DND-41 (cell line): ENCODE results near the gene ZNF106.

ENCODE experiments used
- ATAC-seq: fragments of 200-7000 bp; cut with Tn5 transposase; 3 replicates; pipeline ENCODE4 v1.9.1; 2021; ENCODE audit warnings: low read depth; ENCODE audit not compliant: insufficient read depth
- DNase-seq: peaks from one replicate; pipeline ENCODE4 v3.0.0-alpha.2; 2020
- H2AFZ ChIP-seq: 2 replicates; pipeline ENCODE4 v1.6.0; 2012; ENCODE audit warnings: low read depth, low read length
- H3K27ac ChIP-seq: 2 replicates; pipeline ENCODE4 v1.5.1; 2012; ENCODE audit warnings: low read length, inconsistent platforms
- H3K27me3 ChIP-seq: fragments of 200-600 bp; sonication (generic); 2 replicates; pipeline ENCODE4 v1.6.0; 2012; ENCODE audit warnings: low read length, mild to moderate bottlenecking, inconsistent platforms; ENCODE audit not compliant: insufficient read depth, poor library complexity
- H3K36me3 ChIP-seq: 2 replicates; pipeline ENCODE4 v1.5.1; 2012; ENCODE audit warnings: low read length, inconsistent platforms; ENCODE audit not compliant: insufficient read depth
- H3K4me1 ChIP-seq: 2 replicates; pipeline ENCODE4 v1.5.1; 2012; ENCODE audit warnings: mild to moderate bottlenecking, low read length; ENCODE audit not compliant: insufficient read depth
- H3K4me2 ChIP-seq: 2 replicates; pipeline ENCODE4 v1.6.0; 2012; ENCODE audit warnings: mild to moderate bottlenecking, moderate library complexity, low read length, inconsistent platforms; ENCODE audit not compliant: insufficient read depth
- H3K4me3 ChIP-seq, 2 experiments: fragments of 200-600 bp in 1 of 2; shearing (Covaris generic) in 1 of 2; 2 replicates each; pipeline ENCODE4 v1.5.1; 2012 to 2016; ENCODE audit warnings: inconsistent platforms in 2 of 2, low read length in 2 of 2, mild to moderate bottlenecking in 2 of 2, low read depth in 1 of 2, moderate library complexity in 1 of 2
- H3K79me2 ChIP-seq: 2 replicates; pipeline ENCODE4 v1.6.0; 2012; ENCODE audit warnings: low read length, inconsistent platforms; ENCODE audit not compliant: insufficient read depth
- H3K9ac ChIP-seq: 2 replicates; pipeline ENCODE4 v1.6.0; 2012; ENCODE audit warnings: low read depth, mild to moderate bottlenecking, inconsistent platforms, low read length, moderate library complexity
- H3K9me3 ChIP-seq: 2 replicates; pipeline ENCODE4 v1.5.1; 2012; ENCODE audit warnings: low read length, moderate library complexity, mild to moderate bottlenecking, inconsistent platforms; ENCODE audit not compliant: insufficient read depth, severe bottlenecking
- H4K20me1 ChIP-seq: 2 replicates; pipeline ENCODE4 v1.6.0; 2012; ENCODE audit warnings: low read length; ENCODE audit not compliant: insufficient read depth
- CTCF ChIP-seq: IDR thresholded peaks from 2 replicates; pipeline ENCODE4 v1.5.1; 2012; ENCODE audit warnings: borderline replicate concordance, low read length, moderate library complexity, mild to moderate bottlenecking; ENCODE audit not compliant: poor library complexity, severe bottlenecking; ENCODE audit errors: extremely low read depth
- EZH2 ChIP-seq: IDR thresholded peaks from 3 replicates; pipeline ENCODE4 v1.6.1; 2012; ENCODE audit warnings: borderline replicate concordance, low read depth, mild to moderate bottlenecking, moderate library complexity, low read length, inconsistent platforms; ENCODE audit not compliant: severe bottlenecking

Gene ZNF106

GRCh38 chr15:42403389-42403788 lies 87.6 kb downstream of the ZNF106 start:
- Histone ChIP-seq H3K4me1 (no peaks in the 10 kb centered on the region), H3K27me3 (no peaks in the 10 kb centered on the region), H3K36me3 (no peaks in the 10 kb centered on the region), H2AFZ (no peak overlapping the region), H4K20me1 (no peaks in the 10 kb centered on the region), H3K27ac (no peak overlapping the region), H3K9me3 (no peaks in the 10 kb centered on the region), H3K4me3 (no peak overlapping the region), H3K9ac (no peak overlapping the region), H3K79me2 (no peaks in the 10 kb centered on the region), H3K4me2 (no peak overlapping the region)
- ATAC-seq (0 out of 3 replicates have a peak, but pooled peaks have one; percentile 29), DNase-seq (no peak)
- TF ChIP-seq CTCF (no peak), EZH2 (no peak)

GRCh38 chr15:42402455-42403205 lies 88.3 kb downstream of the ZNF106 start:
- Histone ChIP-seq H4K20me1 (no peaks in the 10 kb centered on the region), H3K36me3 (no peaks in the 10 kb centered on the region), H3K9ac (no peak overlapping the region), H3K4me3 (no peak overlapping the region), H3K4me2 (no peak overlapping the region), H3K9me3 (no peaks in the 10 kb centered on the region), H2AFZ (no peak overlapping the region), H3K27me3 (no peaks in the 10 kb centered on the region), H3K27ac (no peak overlapping the region), H3K4me1 (no peaks in the 10 kb centered on the region), H3K79me2 (no peaks in the 10 kb centered on the region)
- ATAC-seq (no peak), DNase-seq (no peak)
- TF ChIP-seq CTCF (no peak), EZH2 (no peak)

GRCh38 chr15:42401544-42402454 lies 89.1 kb downstream of the ZNF106 start:
- no peak overlapping the region for H2AFZ ChIP-seq
- no peak for TF ChIP-seq EZH2
- TF ChIP-seq CTCF: no peak
- H3K4me3 ChIP-seq: no peak overlapping the region
- no peaks in the 10 kb centered on the region for H3K36me3 ChIP-seq
- H3K27ac ChIP-seq: no peak overlapping the region
- no peaks in the 10 kb centered on the region for H3K9me3 ChIP-seq
- H4K20me1 ChIP-seq: no peaks in the 10 kb centered on the region
- no peaks in the 10 kb centered on the region for H3K27me3 ChIP-seq
- DNase-seq (no peak), ATAC-seq (no peak)
- H3K79me2 ChIP-seq: no peaks in the 10 kb centered on the region
- no peak overlapping the region for H3K9ac ChIP-seq
- H3K4me2 ChIP-seq: no peak overlapping the region
- H3K4me1 ChIP-seq: no peaks in the 10 kb centered on the region
